ENCODE data around the gene UNC13A. TPM values are rescaled to one million over a fixed set of nuclear protein-coding genes. Genes with fewer than 3 reads are reported as not detected.
A peak's percentile ranks its signal among the peaks of the same experiment; 100 is the strongest.

The UNC13A gene
- total RNA-seq, 6 experiments from 2014 or later, result 0.07 to 0.71 (median 0.21) TPM

DNA sequence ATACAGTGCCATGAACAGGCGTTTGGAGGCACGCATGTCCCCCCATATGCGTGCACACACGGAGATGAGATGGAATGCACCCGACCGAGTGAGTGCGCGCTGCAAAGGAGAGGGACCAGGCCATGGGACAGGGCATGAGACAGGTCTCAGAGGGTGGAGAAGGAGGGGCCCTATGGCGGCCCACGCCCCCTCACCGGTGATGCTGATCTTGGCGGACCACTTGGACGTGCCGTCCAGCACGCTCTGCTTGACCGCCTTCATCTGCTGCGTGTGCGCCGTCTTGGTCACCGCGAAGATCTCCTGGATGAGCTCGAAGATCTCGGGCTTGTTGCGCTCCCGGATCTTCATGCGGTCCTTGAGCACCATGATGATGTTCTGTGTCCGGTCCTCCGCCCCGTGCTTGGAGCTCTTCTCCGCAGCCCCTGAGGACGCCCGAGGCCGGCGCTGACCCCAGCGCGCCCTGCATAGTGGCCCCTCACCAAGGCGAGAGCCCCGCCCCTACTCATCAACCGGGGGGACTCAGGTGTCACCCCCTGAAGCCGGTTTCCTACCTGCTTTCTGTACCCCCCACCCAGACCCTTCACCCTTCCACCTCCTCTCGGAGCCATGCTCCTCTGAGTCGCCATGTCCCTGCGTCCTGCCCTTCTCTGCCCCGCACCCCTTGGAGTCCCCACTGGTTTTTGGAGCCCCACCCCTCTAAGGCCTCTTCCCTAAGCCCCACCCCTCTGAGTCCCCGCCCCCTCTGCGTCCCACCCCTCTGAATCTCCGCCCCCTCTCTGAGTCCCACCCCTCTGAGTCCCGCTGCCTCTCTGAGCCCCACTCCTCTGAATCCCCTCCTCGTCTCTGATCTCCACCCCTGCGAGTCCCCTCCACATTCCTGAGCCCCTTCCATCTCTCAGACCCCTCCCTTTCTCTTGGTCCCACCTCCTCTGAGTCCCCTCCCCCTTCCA is 40.8 kb downstream of the UNC13A start:
- H3K4me3 Mint-ChIP-seq, result no peak overlapping the region
- no peaks in the 10 kb centered on the region for H3K9me3 Mint-ChIP-seq
- H3K27me3 Mint-ChIP-seq (ENCODE audit: insufficient read depth), result peaks cover 14% of the 10 kb centered on the region
- H3K4me1 Mint-ChIP-seq (ENCODE audit: low read depth), result no peaks in the 10 kb centered on the region
- DNase-seq, result no peak
- TF ChIP-seq, protein P1, sequence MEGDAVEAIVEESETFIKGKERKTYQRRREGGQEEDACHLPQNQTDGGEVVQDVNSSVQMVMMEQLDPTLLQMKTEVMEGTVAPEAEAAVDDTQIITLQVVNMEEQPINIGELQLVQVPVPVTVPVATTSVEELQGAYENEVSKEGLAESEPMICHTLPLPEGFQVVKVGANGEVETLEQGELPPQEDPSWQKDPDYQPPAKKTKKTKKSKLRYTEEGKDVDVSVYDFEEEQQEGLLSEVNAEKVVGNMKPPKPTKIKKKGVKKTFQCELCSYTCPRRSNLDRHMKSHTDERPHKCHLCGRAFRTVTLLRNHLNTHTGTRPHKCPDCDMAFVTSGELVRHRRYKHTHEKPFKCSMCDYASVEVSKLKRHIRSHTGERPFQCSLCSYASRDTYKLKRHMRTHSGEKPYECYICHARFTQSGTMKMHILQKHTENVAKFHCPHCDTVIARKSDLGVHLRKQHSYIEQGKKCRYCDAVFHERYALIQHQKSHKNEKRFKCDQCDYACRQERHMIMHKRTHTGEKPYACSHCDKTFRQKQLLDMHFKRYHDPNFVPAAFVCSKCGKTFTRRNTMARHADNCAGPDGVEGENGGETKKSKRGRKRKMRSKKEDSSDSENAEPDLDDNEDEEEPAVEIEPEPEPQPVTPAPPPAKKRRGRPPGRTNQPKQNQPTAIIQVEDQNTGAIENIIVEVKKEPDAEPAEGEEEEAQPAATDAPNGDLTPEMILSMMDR (IDR thresholded peaks at IDR 0.05), result no peak
- H3K27ac Mint-ChIP-seq, result no peak overlapping the region
- no peaks in the 10 kb centered on the region for H3K36me3 Mint-ChIP-seq (ENCODE audit: low read depth)

DNA sequence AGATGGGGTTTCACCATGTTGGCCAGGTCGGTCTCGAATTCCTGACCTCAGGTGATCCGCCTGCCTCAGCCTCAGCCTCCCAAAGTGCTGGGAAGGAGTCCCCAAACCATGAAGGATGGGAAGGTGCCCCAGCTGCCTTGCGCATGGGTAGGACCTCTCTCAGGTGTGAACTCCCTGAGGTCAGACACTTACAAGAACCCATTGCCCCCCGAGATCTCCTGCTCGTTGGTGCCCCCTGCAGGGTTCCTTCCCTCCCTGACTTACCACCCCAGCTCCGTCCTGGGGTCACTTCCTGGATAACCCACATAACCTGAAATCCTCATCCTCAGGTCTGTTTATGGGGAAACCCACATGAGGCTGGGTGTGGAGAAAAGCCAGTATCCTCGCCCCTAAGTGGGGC is 41.7 kb downstream of the UNC13A start:
- no peak overlapping the region for H3K4me3 Mint-ChIP-seq
- DNase-seq, result no peak
- no peak overlapping the region for H3K27ac Mint-ChIP-seq
- no peaks in the 10 kb centered on the region for H3K9me3 Mint-ChIP-seq
- H3K27me3 Mint-ChIP-seq (ENCODE audit: insufficient read depth), result peaks cover 11% of the 10 kb centered on the region
- TF ChIP-seq, protein P1 (IDR thresholded peaks at IDR 0.05), result peak; percentile 30; the same call in 1 of the 2 replicates
- H3K36me3 Mint-ChIP-seq (ENCODE audit: low read depth), result no peaks in the 10 kb centered on the region
- H3K4me1 Mint-ChIP-seq (ENCODE audit: low read depth), result no peaks in the 10 kb centered on the region

DNA sequence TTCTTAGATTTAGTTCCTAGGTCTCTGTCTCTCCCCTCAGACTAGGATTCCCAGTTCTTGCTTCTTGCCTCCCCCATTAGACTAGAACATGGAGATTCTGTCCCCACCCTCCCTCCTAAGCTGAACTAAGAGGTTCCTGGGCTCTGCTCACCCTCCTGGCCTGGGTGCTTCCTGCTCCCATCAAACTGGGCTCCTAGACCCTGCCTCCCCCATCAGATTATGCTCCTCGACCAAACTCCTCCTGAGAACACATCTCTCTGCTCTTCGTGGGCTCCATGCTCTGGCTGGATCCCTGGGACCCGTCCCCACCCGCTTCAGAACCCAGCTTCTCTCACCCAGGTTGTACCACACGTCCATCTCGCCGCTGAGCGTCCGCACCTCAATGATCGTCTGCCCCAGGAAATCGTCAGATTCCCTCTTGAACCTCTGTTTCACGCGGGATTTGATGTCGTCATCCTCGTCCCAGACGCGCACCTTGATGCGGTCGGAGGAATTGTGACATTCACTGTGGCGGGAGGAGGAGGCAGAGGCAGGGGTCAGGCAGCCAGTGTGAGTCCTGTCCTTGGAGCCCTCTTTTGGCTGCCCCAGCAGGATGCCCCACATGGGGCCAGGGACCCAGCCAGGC is 42.7 kb downstream of the UNC13A start:
- H3K27ac Mint-ChIP-seq, result no peak overlapping the region
- no peak overlapping the region for H3K4me3 Mint-ChIP-seq
- H3K9me3 Mint-ChIP-seq, result no peaks in the 10 kb centered on the region
- TF ChIP-seq, protein P1 (IDR thresholded peaks at IDR 0.05), result no peak
- no peak for DNase-seq
- peaks cover 10% of the 10 kb centered on the region for H3K27me3 Mint-ChIP-seq (ENCODE audit: insufficient read depth)
- H3K4me1 Mint-ChIP-seq (ENCODE audit: low read depth), result no peaks in the 10 kb centered on the region
- H3K36me3 Mint-ChIP-seq (ENCODE audit: low read depth), result no peaks in the 10 kb centered on the region

DNA sequence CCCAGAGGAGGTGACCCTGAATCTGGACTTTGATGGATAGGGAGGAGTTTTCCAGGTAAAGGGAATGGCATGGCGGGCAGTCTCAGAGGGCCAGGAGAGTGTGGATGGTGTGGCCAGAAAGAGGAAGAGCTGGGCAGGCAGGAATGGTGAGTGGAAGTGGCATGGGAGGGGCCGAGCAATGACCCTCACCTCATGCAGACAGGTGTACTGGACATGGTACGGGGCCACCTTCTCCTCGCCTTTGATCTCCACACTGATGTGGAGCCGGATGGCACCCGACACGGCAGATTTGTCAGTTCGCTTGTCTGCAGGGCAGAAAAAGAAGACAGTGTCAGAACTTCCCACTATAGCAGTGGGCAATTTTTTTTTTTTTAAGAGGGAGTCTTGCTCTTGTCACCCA is 45.5 kb downstream of the UNC13A start:
- no peak overlapping the region for H3K4me3 Mint-ChIP-seq
- H3K9me3 Mint-ChIP-seq, result no peaks in the 10 kb centered on the region
- H3K27me3 Mint-ChIP-seq (ENCODE audit: insufficient read depth), result peaks cover 7% of the 10 kb centered on the region
- H3K36me3 Mint-ChIP-seq (ENCODE audit: low read depth), result no peaks in the 10 kb centered on the region
- no peaks in the 10 kb centered on the region for H3K4me1 Mint-ChIP-seq (ENCODE audit: low read depth)
- TF ChIP-seq, protein P1 (IDR thresholded peaks at IDR 0.05), result no peak
- no peak overlapping the region for H3K27ac Mint-ChIP-seq
- DNase-seq, result no peak

DNA sequence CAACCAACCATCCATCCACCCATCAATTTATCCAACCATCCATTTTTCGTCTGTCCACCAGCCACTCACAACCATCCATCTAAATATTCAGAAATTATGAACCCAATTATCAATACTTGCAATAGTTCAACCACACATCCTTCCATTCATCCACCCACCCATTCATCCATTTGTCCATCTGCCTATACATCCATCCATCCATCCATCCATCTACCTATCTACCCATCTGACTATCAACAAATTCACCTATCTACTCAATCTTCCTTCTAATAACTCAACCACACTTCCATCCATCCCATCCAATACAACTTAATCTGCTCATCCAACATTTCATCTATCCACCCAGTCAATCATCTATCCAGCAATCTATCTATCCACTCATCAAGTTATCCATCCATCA is 46.3 kb downstream of the UNC13A start:
- no peaks in the 10 kb centered on the region for H3K36me3 Mint-ChIP-seq (ENCODE audit: low read depth)
- no peak for DNase-seq
- no peak overlapping the region for H3K4me3 Mint-ChIP-seq
- no peak overlapping the region for H3K27ac Mint-ChIP-seq
- H3K27me3 Mint-ChIP-seq (ENCODE audit: insufficient read depth), result peaks cover 7% of the 10 kb centered on the region
- no peaks in the 10 kb centered on the region for H3K9me3 Mint-ChIP-seq
- TF ChIP-seq, protein P1 (IDR thresholded peaks at IDR 0.05), result no peak
- no peaks in the 10 kb centered on the region for H3K4me1 Mint-ChIP-seq (ENCODE audit: low read depth)

Measured in HFFc6 (cell line).